ENCODE measurements around the gene STAMBP. TPM values are rescaled to one million over a fixed set of nuclear protein-coding genes. Genes with fewer than 3 reads are reported as not detected.
A peak's percentile ranks its signal among the peaks of the same experiment; 100 is the strongest.

Gene STAMBP
- total and polyA plus RNA-seq, 9 of the 15 experiments (the other 6 are each of a cell fraction or from before 2014, with no cell fraction given) = 36.9 to 75.2 (median 48.8) TPM

- DNase-seq (ENCODE audit: extremely low read depth in 1 of 4, low spot score in 3 of 4) = no peak
- in situ Hi-C loops (cut with MboI) = no loop called here
- H4K20me1 ChIP-seq (replicated peaks; ENCODE audit: control insufficient read depth, insufficient read depth, low read length) = no peaks in the 10 kb centered on the region
- no peak overlapping the region for H3K27ac ChIP-seq (ENCODE audit: extremely low read depth, low read depth, low read length)
- TF ChIP-seq TEAD2 (tag; IDR thresholded peaks at IDR 0.05) = no peak
- peak; percentile 21; the same call in 1 of the 2 replicates for TF ChIP-seq BCOR (IDR thresholded peaks at IDR 0.05)
- peak; percentile 30 for TF ChIP-seq RBM25 (IDR thresholded peaks at IDR 0.05; ENCODE audit: low read depth, low read length, severe bottlenecking)
- no peak for ATAC-seq
- FAIRE-seq = no peak
- no peaks in the 10 kb centered on the region for H3K36me3 ChIP-seq (ENCODE audit: control insufficient read depth, insufficient read depth, low read length)
- H3K4me3 ChIP-seq = no peak overlapping the region
- BruUV-seq (replicated peaks) = no TSS peak
- H3K9ac ChIP-seq (ENCODE audit: insufficient read depth in 1 of 2, low read depth in 2 of 2, low read length in 2 of 2) = no peak overlapping the region
- ChIA-PET POLR2A (no interaction called here), CTCF (ENCODE audit: low intra/inter-chr PET ratio) (no interaction called here)
- no peak overlapping the region for H3K4me2 ChIP-seq (ENCODE audit: insufficient read depth, low read length)
- no peaks in the 10 kb centered on the region for H3K27me3 ChIP-seq (ENCODE audit: control insufficient read depth in 2 of 2, insufficient read depth in 2 of 2, low read length in 2 of 2)
- H2AFZ ChIP-seq (ENCODE audit: low read depth, low read length) = no peak overlapping the region
- intact Hi-C loops (cut with micrococcal nuclease) = no loop called here
- no peaks in the 10 kb centered on the region for H3K79me2 ChIP-seq (ENCODE audit: control insufficient read depth, insufficient read depth, low read length)
- WGBS (ENCODE audit: insufficient coverage, low coverage, missing lambda C conversion rate) = 49% methylated on average over 3 of the region's 3 CpGs
- peaks cover 9 to 18% of the 10 kb centered on the region in 2 experiments for H3K4me1 ChIP-seq (replicated peaks in 1 of 2; ENCODE audit: control insufficient read depth in 2 of 2, insufficient read depth in 2 of 2, low read length in 2 of 2)
- H3K9me3 ChIP-seq (replicated peaks; ENCODE audit: control insufficient read depth, insufficient read depth, low read depth, low read length) = no peaks in the 10 kb centered on the region
- H3K9me1 ChIP-seq (ENCODE audit: control insufficient read depth, insufficient read depth, low read length) = no peaks in the 10 kb centered on the region
These were observed 90.1 kb downstream of the STAMBP start for GRCh38 chr2:73918856-73919255.

- DNase-seq (ENCODE audit: extremely low read depth in 1 of 4, low spot score in 3 of 4) = no peak
- no peak for TF ChIP-seq DIDO1 (tag; IDR thresholded peaks at IDR 0.05; ENCODE audit: low read depth)
- TF ChIP-seq ZBTB12 (CRISPR knock-in tag; IDR thresholded peaks at IDR 0.05) = no peak
- TF ChIP-seq RBM25 (IDR thresholded peaks at IDR 0.05; ENCODE audit: low read depth, low read length, severe bottlenecking) = peak; percentile 93
- no peak for TF ChIP-seq CBX1 (IDR thresholded peaks at IDR 0.05; ENCODE audit: low read depth)
- TF ChIP-seq, protein P1, sequence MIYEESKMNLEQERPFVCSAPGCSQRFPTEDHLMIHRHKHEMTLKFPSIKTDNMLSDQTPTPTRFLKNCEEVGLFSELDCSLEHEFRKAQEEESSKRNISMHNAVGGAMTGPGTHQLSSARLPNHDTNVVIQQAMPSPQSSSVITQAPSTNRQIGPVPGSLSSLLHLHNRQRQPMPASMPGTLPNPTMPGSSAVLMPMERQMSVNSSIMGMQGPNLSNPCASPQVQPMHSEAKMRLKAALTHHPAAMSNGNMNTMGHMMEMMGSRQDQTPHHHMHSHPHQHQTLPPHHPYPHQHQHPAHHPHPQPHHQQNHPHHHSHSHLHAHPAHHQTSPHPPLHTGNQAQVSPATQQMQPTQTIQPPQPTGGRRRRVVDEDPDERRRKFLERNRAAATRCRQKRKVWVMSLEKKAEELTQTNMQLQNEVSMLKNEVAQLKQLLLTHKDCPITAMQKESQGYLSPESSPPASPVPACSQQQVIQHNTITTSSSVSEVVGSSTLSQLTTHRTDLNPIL (CRISPR knock-in tag; IDR thresholded peaks at IDR 0.05) = no peak
- no peak for TF ChIP-seq MED1 (CRISPR knock-in tag; IDR thresholded peaks at IDR 0.05; ENCODE audit: borderline replicate concordance)
- TF ChIP-seq KDM1A (IDR thresholded peaks at IDR 0.05) = peak; percentile 19 to 54; a peak in 2 of 4 replicates
- no peak for TF ChIP-seq PURB (CRISPR knock-in tag; IDR thresholded peaks at IDR 0.05; ENCODE audit: low read depth)
These were observed 91.0 kb downstream of the STAMBP start for GRCh38 chr2:73919596-73920228.

More at GRCh38 chr2:73919596-73920228, 91.0 kb downstream of the STAMBP start:
- no peak for FAIRE-seq
- intact Hi-C loops (cut with micrococcal nuclease) (loop anchor here (10.0 kb wide), 1 partner anchor 225 kb away; the partner anchor contains the start of gene BOLA3), in situ Hi-C loops (cut with MboI) (no loop called here)
- H2AFZ ChIP-seq (ENCODE audit: low read depth, low read length) = no peak overlapping the region
- no peak overlapping the region for H3K4me3 ChIP-seq
- no peak for ATAC-seq
- peaks cover 9 to 18% of the 10 kb centered on the region in 2 experiments for H3K4me1 ChIP-seq (replicated peaks in 1 of 2; ENCODE audit: control insufficient read depth in 2 of 2, insufficient read depth in 2 of 2, low read length in 2 of 2)
- no peak overlapping the region for H3K9ac ChIP-seq (ENCODE audit: insufficient read depth in 1 of 2, low read depth in 2 of 2, low read length in 2 of 2)
- BruUV-seq (replicated peaks) = no TSS peak
- no peaks in the 10 kb centered on the region for H3K9me1 ChIP-seq (ENCODE audit: control insufficient read depth, insufficient read depth, low read length)
- no peaks in the 10 kb centered on the region for H3K36me3 ChIP-seq (ENCODE audit: control insufficient read depth, insufficient read depth, low read length)
- H3K27ac ChIP-seq (ENCODE audit: extremely low read depth, low read depth, low read length) = no peak overlapping the region
- CTCF ChIA-PET (ENCODE audit: low intra/inter-chr PET ratio) = no interaction called here
- H3K9me3 ChIP-seq (replicated peaks; ENCODE audit: control insufficient read depth, insufficient read depth, low read depth, low read length) = no peaks in the 10 kb centered on the region
- WGBS (ENCODE audit: insufficient coverage, low coverage, missing lambda C conversion rate) = 54% methylated on average over 7 of the region's 7 CpGs
- H3K4me2 ChIP-seq (ENCODE audit: insufficient read depth, low read length) = no peak overlapping the region
- no peaks in the 10 kb centered on the region for H3K79me2 ChIP-seq (ENCODE audit: control insufficient read depth, insufficient read depth, low read length)
- H3K27me3 ChIP-seq (ENCODE audit: control insufficient read depth in 2 of 2, insufficient read depth in 2 of 2, low read length in 2 of 2) = no peaks in the 10 kb centered on the region
- POLR2A ChIA-PET = no interaction called here
- H4K20me1 ChIP-seq (replicated peaks; ENCODE audit: control insufficient read depth, insufficient read depth, low read length) = no peaks in the 10 kb centered on the region
